Glomerular visceral epithelial cell (primary cell): ENCODE results near the gene AKAP7.

Experiments
- DNase-seq: peaks from one replicate; pipeline ENCODE4 v3.0.0-alpha.2; 2016; ENCODE audit errors: extremely low spot score

AKAP7 gene

DNA sequence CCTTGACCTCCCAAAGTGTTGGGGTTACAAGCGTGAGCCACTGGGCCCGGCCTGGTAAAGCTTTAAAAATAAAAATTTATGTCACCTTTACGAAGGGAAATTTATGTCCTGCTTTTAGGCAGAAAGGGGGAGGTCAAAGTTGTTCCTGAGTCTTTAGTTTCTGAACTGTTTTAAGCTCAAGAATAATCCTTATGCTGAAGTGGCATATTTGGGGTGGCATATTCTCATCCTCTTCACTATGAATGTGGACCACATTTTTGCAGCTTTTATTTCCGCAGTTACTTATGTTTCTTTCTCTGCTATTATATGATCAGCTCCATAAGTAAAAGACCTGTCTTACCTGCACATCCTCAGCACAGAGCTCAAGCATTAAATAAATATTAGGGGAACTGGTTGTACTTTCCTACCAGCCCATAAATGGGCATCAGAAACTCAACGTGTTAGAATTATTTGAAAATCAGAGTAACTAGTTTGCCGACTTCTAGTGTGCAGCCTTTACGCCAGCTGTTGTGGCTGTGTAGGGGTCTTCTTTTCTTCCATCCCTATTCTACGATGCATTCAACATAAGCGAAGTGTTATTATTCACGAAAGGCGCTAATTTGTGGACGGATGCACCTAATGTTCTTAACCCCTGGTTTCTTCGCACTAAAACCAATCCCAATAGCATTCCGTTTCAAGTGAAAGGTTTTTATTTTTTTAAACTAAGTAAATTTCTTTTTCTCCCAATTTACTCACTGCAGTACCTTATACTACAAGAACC, 867 bp upstream of the AKAP7 start:
- DNase-seq, result no peak

- no peak for DNase-seq
These were observed 355 bp upstream of the AKAP7 start for GRCh38 chr6:131134980-131135243.

- peak; percentile 35 for DNase-seq
These were observed 937 bp downstream of the AKAP7 start for GRCh38 chr6:131136021-131136786.

- no peak for DNase-seq
These were observed 4.3 kb downstream of the AKAP7 start for GRCh38 chr6:131139599-131139998.

- DNase-seq, result no peak
These were observed 8.1 kb downstream of the AKAP7 start for GRCh38 chr6:131143319-131143718.

- no peak for DNase-seq
These were observed 11.6 kb downstream of the AKAP7 start for GRCh38 chr6:131146865-131147264.

- no peak for DNase-seq
These were observed 21.1 kb downstream of the AKAP7 start for GRCh38 chr6:131156411-131156810.

- no peak for DNase-seq
These were observed 24.3 kb downstream of the AKAP7 start for GRCh38 chr6:131159578-131159977.

DNA sequence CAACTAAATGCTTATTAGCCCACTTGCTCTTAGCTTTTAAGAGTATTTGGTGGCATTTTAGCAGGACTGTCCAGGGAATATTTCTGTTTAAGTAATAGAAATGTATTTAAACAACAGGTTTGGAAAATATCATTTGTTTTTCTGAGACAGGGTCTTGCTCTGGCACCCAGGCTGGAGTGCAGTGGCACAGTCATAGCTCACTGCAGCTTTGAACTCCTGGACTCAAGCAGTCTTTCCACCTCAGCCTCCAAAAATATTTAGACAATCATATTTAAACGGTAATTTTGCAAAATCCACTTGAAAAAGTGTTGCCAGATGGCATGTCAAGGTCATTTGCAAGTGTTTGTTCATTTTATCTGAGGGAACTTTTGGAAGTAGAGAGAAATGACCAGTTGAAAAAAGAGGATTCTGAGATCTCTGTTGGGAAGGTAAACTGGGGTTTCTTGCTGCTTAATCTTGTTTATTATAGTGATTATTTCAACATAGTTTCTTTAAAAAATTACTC, 25.0 kb downstream of the AKAP7 start:
- DNase-seq, result no peak

DNA sequence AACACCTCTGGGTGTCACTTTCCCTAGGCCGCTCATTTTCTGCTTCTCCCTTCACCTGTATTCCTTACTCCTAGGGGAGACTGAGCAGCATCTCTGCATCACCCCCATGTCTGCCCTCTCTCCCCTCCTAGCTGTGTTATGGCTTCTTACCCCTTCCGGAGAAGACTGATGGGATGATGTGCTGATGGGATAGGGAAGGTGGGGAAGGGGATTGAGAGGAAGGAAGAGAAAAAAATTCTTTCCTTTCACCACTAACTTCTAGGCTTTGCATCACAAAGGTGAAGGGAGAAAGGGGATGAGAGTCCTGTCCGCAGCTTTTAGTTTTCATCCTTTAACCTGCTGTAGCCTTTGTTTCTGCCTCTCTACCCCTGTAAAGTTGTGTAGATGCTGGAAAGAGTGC, 26.7 kb downstream of the AKAP7 start:
- no peak for DNase-seq

DNA sequence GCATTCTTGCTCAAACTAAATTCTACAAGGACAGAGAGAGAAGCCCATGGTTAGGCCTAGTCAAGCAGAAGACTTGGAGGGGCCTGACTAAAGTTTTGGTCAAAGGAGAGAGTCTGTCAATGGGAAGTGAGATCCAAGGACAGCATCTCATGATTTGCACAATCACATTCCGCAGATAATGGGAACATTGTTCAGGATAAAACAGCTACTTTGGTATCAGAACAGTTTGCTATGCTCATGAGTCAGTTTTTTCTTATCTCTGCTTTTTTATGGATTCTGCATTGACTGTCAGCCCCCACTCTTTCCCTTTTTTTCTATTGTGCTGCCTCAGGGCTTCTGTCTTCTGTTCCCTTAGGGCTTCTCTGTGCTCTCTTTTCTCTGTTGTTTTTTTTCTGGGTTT, 28.6 kb downstream of the AKAP7 start:
- DNase-seq, result no peak

DNA sequence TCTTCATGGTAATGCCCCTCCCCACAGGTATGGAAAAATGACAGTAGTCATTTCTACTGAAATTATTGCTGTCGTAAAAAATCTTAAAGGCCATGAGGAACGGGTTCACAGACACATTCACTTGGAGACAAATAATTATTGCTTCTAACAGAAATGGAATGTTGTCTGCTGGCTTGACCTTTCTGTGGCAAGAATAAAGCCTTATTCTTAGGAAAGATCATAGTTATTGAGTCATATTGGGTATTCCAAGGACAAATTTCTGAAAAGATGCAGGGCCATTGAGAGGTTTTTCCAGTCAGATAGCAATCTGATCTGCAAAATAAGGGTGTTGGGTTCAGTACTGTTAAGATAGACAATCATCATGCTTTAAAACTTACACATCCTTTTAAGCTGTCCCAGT, 29.2 kb downstream of the AKAP7 start:
- no peak for DNase-seq

GRCh38 chr6:131167773-131168172, 32.5 kb downstream of the AKAP7 start:
- no peak for DNase-seq

DNA sequence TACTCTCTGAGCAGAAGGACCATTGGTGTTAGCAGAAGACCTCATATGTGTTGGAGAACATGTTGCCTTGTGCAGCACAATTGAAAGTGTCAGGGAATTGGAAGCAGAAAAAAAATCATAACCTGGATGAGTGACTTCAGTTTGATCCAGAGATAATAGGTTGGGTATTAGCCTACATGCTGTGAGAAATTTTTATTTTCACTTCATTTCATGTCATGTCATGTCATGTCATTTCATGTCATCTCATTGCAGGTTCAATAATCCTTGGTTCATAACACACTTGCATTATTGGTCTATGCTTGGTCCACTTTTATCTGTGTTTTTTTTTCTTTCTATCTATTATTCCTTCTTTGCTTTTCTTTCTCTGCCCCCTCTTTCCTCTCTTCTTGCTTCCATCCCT, 34.3 kb downstream of the AKAP7 start:
- DNase-seq, result no peak

DNA sequence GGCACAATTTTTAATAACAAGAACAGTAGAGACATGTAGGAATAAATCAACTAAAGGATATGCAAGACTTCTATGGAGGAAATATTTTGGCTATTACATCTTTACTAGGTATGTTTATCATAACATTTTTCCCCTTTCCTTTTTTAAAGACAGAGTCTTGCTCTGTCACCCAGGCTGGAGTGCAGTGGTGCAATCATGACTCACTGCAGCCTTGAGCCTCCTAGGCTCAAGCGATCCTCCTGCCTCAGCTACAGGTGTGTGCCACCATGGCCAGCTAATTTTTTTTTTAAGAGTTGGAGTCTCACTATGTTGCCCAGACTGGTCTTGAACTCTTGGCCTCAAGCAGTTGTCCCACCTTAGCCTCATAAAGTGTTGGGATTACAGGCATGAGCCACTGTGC, 37.0 kb downstream of the AKAP7 start:
- no peak for DNase-seq

GRCh38 chr6:131173680-131174079, 38.4 kb downstream of the AKAP7 start:
- no peak for DNase-seq

GRCh38 chr6:131175564-131175963, 40.3 kb downstream of the AKAP7 start:
- no peak for DNase-seq

DNA sequence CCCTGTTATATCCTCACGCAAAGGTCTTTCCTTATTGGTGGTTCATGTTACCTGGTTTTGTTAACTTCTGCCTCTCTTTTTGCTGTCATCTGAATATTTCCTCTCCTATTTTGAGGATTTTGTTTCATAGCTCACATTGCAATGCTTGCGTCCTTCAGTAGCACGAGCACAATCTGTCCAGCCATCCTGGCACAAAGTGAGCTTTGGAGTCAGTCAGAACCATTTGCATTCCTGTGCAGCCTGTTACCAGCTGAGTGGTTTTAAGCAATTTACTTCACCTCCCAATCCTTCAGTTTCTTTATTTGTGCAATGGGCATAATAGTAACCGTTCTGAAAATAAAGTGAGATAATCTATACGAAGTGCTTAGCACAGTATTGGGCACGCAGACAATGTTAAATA, 42.7 kb downstream of the AKAP7 start:
- no peak for DNase-seq

DNA sequence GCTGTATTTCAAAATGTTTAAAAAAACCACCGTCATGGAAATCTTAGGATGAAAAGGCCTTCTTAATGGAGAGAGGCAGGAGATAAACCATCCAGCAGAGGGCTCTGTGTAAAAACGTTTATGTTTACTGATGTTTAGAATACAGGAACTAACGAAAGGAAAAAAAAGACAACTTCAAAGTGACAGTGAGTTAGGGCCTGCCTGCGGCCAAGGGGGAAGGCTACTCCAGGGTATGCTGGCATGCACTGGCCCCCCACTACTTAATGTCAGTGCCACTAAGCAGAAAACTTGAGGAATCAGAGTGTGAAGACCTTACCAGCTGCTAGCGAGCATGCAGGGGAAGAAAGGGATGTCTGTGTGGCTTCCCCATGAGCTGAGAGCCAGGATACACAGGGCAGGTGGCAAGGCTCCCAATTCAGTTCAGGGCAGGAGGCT, 47.7 kb downstream of the AKAP7 start:
- DNase-seq, result no peak

DNA sequence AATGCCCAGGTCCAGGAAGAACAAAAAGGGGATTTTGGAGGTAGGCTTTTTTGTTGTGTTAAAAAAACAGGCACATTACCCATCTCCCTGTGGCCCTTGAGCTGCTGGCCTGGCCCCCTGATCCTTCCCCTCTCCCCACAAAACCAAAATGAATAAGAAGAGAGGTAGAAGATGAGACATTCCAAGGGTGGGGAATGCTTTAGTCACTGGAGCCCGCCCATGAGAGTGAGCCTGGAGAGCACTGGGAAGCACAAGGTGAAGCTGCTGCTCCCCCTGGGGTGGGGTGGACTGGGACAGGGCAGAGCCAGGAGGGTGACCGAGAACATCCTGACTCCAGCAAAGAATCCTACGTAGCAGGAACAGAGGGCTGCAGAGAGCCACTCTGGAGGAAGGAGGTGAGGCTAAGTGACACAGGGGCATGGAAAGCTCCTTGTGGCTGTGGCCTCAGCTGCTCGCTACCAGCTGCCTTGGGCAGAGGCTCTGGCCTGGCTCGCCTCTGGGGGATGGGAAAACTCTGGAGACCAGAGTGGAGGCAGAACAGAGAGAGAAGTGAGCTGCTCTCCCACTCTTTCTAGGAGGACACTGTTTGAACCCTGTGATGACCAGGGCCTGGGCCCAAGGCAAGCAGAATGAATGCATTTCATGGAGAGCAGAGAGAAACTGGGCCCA, 48.3 kb downstream of the AKAP7 start:
- no peak for DNase-seq

- DNase-seq, result no peak
These were observed 56.3 kb downstream of the AKAP7 start for GRCh38 chr6:131191590-131191989.

DNA sequence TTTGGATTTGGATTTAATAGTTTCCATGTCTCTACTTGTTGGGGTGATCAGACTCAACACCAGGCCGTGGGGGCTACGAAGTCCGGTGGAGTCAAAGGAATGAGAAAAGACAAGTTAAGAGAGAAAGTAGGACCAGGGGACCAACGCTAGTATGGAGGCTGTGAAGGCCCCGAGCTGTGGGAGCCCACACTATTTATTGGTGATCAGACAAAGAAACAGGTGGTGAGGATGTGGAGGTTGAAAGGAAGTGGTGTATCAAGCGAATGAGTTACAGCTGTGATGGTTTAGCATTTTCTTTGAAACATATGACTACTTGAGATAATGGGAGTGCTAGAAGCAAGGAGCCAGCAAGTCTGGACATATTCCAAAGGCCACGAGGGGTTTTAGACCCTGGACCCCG, 62.4 kb downstream of the AKAP7 start:
- no peak for DNase-seq
